ENCODE data around the gene DAG1. TPM values are rescaled to one million over a fixed set of nuclear protein-coding genes. Genes with fewer than 3 reads are reported as not detected.

Gene DAG1
- total RNA-seq, 1 experiment from 2014 or later = 111 TPM

- no peak for DNase-seq
- H3K9me2 ChIP-seq (replicated peaks; ENCODE audit: low read length) = no peaks in the 10 kb centered on the region
- H3K9me3 ChIP-seq (ENCODE audit: low read length) = no peaks in the 10 kb centered on the region
- H2AFZ ChIP-seq (ENCODE audit: low read length) = no peak overlapping the region
- no peak overlapping the region for H3K27ac ChIP-seq (ENCODE audit: low read length)
- H4K20me1 ChIP-seq (ENCODE audit: low read length) = no peaks in the 10 kb centered on the region
- H3F3A ChIP-seq (ENCODE audit: low read length, unreplicated experiment) = no peaks in the 10 kb centered on the region
- ChIA-PET CTCF (no interaction called here), POLR2A (ENCODE audit: unreplicated experiment) (no interaction called here)
- H3K79me2 ChIP-seq (ENCODE audit: low read length) = no peaks in the 10 kb centered on the region
- H3K4me2 ChIP-seq (ENCODE audit: low read length) = no peak overlapping the region
- no peaks in the 10 kb centered on the region for H3K36me3 ChIP-seq (ENCODE audit: low read depth, low read length)
- TF ChIP-seq EZH2 (IDR thresholded peaks at IDR 0.05; ENCODE audit: low read length, unreplicated experiment) = no peak
- TF ChIP-seq CTCF (conservative IDR thresholded peaks at IDR 0.05; ENCODE audit: low read depth, low read length) = no peak
- TF ChIP-seq EZH2phosphoT487 (IDR thresholded peaks at IDR 0.05; ENCODE audit: borderline replicate concordance, low read length) = no peak
- no peak overlapping the region for H3K9ac ChIP-seq (ENCODE audit: low read length)
- intact Hi-C loops (cut with micrococcal nuclease) = loop anchor here (5.0 kb wide), 1 partner anchor 219 kb away; the partner anchor contains the start of gene APEH
- no peaks in the 10 kb centered on the region for H3K27me3 ChIP-seq (ENCODE audit: low read length)
- ATAC-seq = no peak
- BruUV-seq (replicated peaks) = no TSS peak
- 0 out of 2 replicates have a peak, but pooled peaks cover 6% of the 10 kb centered on the region for H3K4me1 ChIP-seq (ENCODE audit: insufficient read depth, low read length)
- no peak overlapping the region for H3K4me3 ChIP-seq (ENCODE audit: low read length)
Measured at GRCh38 chr3:49453621-49454020, 16.4 kb upstream of the DAG1 start.

GRCh38 chr3:49454458-49454857, 15.6 kb upstream of the DAG1 start:
- DNase-seq = peak; percentile 66
- intact Hi-C loops (cut with micrococcal nuclease) = loop anchor here (5.0 kb wide), 1 partner anchor 218 kb away; the partner anchor contains the start of gene APEH
- CTCF ChIA-PET = interaction anchor here (0.5 to 1.7 kb wide), 7 partner anchors 15 to 447 kb away, joined by 3 to 13 read pairs (median 3); partner anchors contain the start of genes DAG1 and WDR6
- Histone ChIP-seq H3K9me2 (replicated peaks; ENCODE audit: low read length) (no peaks in the 10 kb centered on the region), H3K27ac (ENCODE audit: low read length) (no peak overlapping the region), H3K36me3 (ENCODE audit: low read depth, low read length) (no peaks in the 10 kb centered on the region), H3K27me3 (ENCODE audit: low read length) (no peaks in the 10 kb centered on the region), H3K4me3 (ENCODE audit: low read length) (no peak overlapping the region), H3K9me3 (ENCODE audit: low read length) (no peaks in the 10 kb centered on the region), H3K79me2 (ENCODE audit: low read length) (no peaks in the 10 kb centered on the region), H3K9ac (ENCODE audit: low read length) (no peak overlapping the region), H2AFZ (ENCODE audit: low read length) (no peak overlapping the region), H3K4me2 (ENCODE audit: low read length) (no peak overlapping the region), H4K20me1 (ENCODE audit: low read length) (no peaks in the 10 kb centered on the region), H3K4me1 (ENCODE audit: insufficient read depth, low read length) (0 out of 2 replicates have a peak, but pooled peaks cover 4% of the 10 kb centered on the region), H3F3A (ENCODE audit: low read length, unreplicated experiment) (no peaks in the 10 kb centered on the region)
- TF ChIP-seq EZH2phosphoT487 (IDR thresholded peaks at IDR 0.05; ENCODE audit: borderline replicate concordance, low read length) = no peak
- TF ChIP-seq CTCF (conservative IDR thresholded peaks at IDR 0.05; ENCODE audit: low read depth, low read length) = peak; percentile 65
- peak; percentile 89 for ATAC-seq
- POLR2A ChIA-PET (ENCODE audit: unreplicated experiment) = no interaction called here
- no TSS peak for BruUV-seq (replicated peaks)

- ATAC-seq = no peak
- Histone ChIP-seq H3K9ac (ENCODE audit: low read length) (no peak overlapping the region), H3K36me3 (ENCODE audit: low read depth, low read length) (no peaks in the 10 kb centered on the region), H3K9me3 (ENCODE audit: low read length) (no peaks in the 10 kb centered on the region), H3K27me3 (ENCODE audit: low read length) (no peaks in the 10 kb centered on the region), H4K20me1 (ENCODE audit: low read length) (no peaks in the 10 kb centered on the region), H3K79me2 (ENCODE audit: low read length) (no peaks in the 10 kb centered on the region), H3K4me2 (ENCODE audit: low read length) (no peak overlapping the region), H3K4me1 (ENCODE audit: insufficient read depth, low read length) (0 out of 2 replicates have a peak, but pooled peaks cover 4% of the 10 kb centered on the region), H3K4me3 (ENCODE audit: low read length) (no peak overlapping the region), H3K27ac (ENCODE audit: low read length) (no peak overlapping the region), H3K9me2 (replicated peaks; ENCODE audit: low read length) (no peaks in the 10 kb centered on the region), H3F3A (ENCODE audit: low read length, unreplicated experiment) (no peaks in the 10 kb centered on the region), H2AFZ (ENCODE audit: low read length) (no peak overlapping the region)
- no peak for TF ChIP-seq EZH2phosphoT487 (IDR thresholded peaks at IDR 0.05; ENCODE audit: borderline replicate concordance, low read length)
- no peak for TF ChIP-seq CTCF (conservative IDR thresholded peaks at IDR 0.05; ENCODE audit: low read depth, low read length)
- TF ChIP-seq EZH2 (IDR thresholded peaks at IDR 0.05; ENCODE audit: low read length, unreplicated experiment) = no peak
- no TSS peak for BruUV-seq (replicated peaks)
- intact Hi-C loops (cut with micrococcal nuclease) = loop anchor here (5.0 kb wide), 1 partner anchor 217 kb away; the partner anchor contains the start of gene APEH
- no peak for DNase-seq
- ChIA-PET POLR2A (ENCODE audit: unreplicated experiment) (no interaction called here), CTCF (interaction anchor here (1.0 to 1.7 kb wide), 2 partner anchors 40 to 85 kb away, joined by 5 to 9 read pairs; no protein-coding TSS in a partner anchor)
Measured at GRCh38 chr3:49454898-49455681, 15.0 kb upstream of the DAG1 start.

All from PC-3 (cell line).